Breast epithelium (tissue), 4 donors: ENCODE measurements around the gene RAB20. TPM values are rescaled to one million over a fixed set of nuclear protein-coding genes. Genes with fewer than 3 reads are reported as not detected.
A peak's percentile ranks its signal among the peaks of the same experiment; 100 is the strongest.

Experiments
- DNase-seq, 2 donors: peaks; one replicate each; pipeline ENCODE4 v3.0.0-alpha.2; 2019; ENCODE audit warnings: low spot score in 2 of 2
- H3K27ac ChIP-seq, 2 donors: fragments of 200-600 bp; sonication (generic) in 1 of 2; one replicate each; pipeline ENCODE4 v1.5.1; 2016 to 2019; ENCODE audit warnings: mild to moderate bottlenecking in 1 of 2
- H3K27me3 ChIP-seq, 2 donors: fragments of 200-600 bp; sonication (generic) in 1 of 2; one replicate each; pipeline versions ENCODE4 v1.5.1 to v1.6.0; 2017 to 2019; ENCODE audit warnings: control low read depth in 1 of 2, mild to moderate bottlenecking in 1 of 2
- H3K36me3 ChIP-seq: fragments of 200-600 bp; one replicate; pipeline ENCODE4 v1.5.1; 2019
- H3K4me1 ChIP-seq, 2 donors: fragments of 200-600 bp; sonication (generic); one replicate each; pipeline ENCODE4 v1.5.1; 2016 to 2019; ENCODE audit warnings: control low read depth in 1 of 2
- H3K4me3 ChIP-seq, 3 donors: fragments of 200-600 bp; sonication (generic); 1 replicate in 2 of 3; 2 replicates in 1 of 3; pipeline ENCODE4 v1.5.1; 2016 to 2019; ENCODE audit warnings: mild to moderate bottlenecking in 3 of 3, moderate library complexity in 2 of 3
- H3K9me3 ChIP-seq, 2 donors: fragments of 200-600 bp; sonication (generic) in 1 of 2; one replicate each; pipeline ENCODE4 v1.5.1; 2016 to 2019; ENCODE audit warnings: control low read depth in 1 of 2
- CTCF ChIP-seq, 3 donors: fragments of 450-650 bp; IDR thresholded peaks; one replicate each; pipeline ENCODE4 v1.5.1; 2016 to 2017; ENCODE audit warnings: antibody characterized with exemption in 3 of 3, mild to moderate bottlenecking in 3 of 3, moderate library complexity in 3 of 3
- POLR2A ChIP-seq: fragments of 450-650 bp; IDR thresholded peaks from one replicate; pipeline ENCODE4 v1.6.1; 2016; ENCODE audit warnings: antibody characterized with exemption, mild to moderate bottlenecking, moderate library complexity
- POLR2AphosphoS5 ChIP-seq, 3 donors: sonication (generic); formaldehyde crosslinking; IDR thresholded peaks; one replicate each; pipeline ENCODE4 v1.6.1; 2017; ENCODE audit warnings: antibody characterized with exemption in 3 of 3
- intact Hi-C: fragments of 100-400 bp; cut with DNase I; formaldehyde crosslinking; loops from one replicate; pipeline ENCODE4 v1.15.1; 2023; ENCODE audit warnings: low total_unique reads
- total RNA-seq, 3 donors: library from RNA; depleted of rRNA; stranded (reverse); fragments of >200 nt; gene quantifications; one replicate each; pipeline ENCODE4 v1.1.0, GENCODE V29; 2016

Gene RAB20
- total RNA-seq, 3 donors from 2014 or later, result 25.8 to 33.4 (median 30.0) TPM

GRCh38 chr13:110529522-110530311 lies 31.8 kb downstream of the RAB20 start:
- Histone ChIP-seq H3K4me3 (no peak overlapping the region), H3K36me3 (no peaks in the 10 kb centered on the region), H3K4me1 (peaks cover under 1 to 7% of the 10 kb centered on the region in 2 donors), H3K9me3 (no peaks in the 10 kb centered on the region), H3K27ac (peak overlapping the region; percentile 26 to 45), H3K27me3 (no peaks in the 10 kb centered on the region)
- intact Hi-C loops, result no loop called here
- DNase-seq, result no peak
- TF ChIP-seq CTCF (IDR thresholded peaks at IDR 0.05) (no peak), POLR2AphosphoS5 (IDR thresholded peaks at IDR 0.05) (no peak), POLR2A (no peak)

- H3K27ac ChIP-seq, result peak overlapping the region; percentile 26 to 45
- no peaks in the 10 kb centered on the region for H3K27me3 ChIP-seq
- no peak for DNase-seq
- intact Hi-C loops, result no loop called here
- H3K36me3 ChIP-seq, result no peaks in the 10 kb centered on the region
- H3K4me3 ChIP-seq, result no peak overlapping the region
- H3K4me1 ChIP-seq, result peaks cover 4 to 9% of the 10 kb centered on the region in 2 donors
- no peak for TF ChIP-seq CTCF (IDR thresholded peaks at IDR 0.05)
- no peak for TF ChIP-seq POLR2AphosphoS5 (IDR thresholded peaks at IDR 0.05)
- TF ChIP-seq POLR2A, result no peak
- no peaks in the 10 kb centered on the region for H3K9me3 ChIP-seq
These were observed 32.6 kb downstream of the RAB20 start for GRCh38 chr13:110528911-110529310.

GRCh38 chr13:110528371-110528770 lies 33.2 kb downstream of the RAB20 start:
- no peaks in the 10 kb centered on the region for H3K36me3 ChIP-seq
- H3K4me1 ChIP-seq, result peaks cover 4 to 12% of the 10 kb centered on the region in 2 donors
- H3K9me3 ChIP-seq, result no peaks in the 10 kb centered on the region
- intact Hi-C loops, result no loop called here
- H3K27ac ChIP-seq, result peak overlapping the region; percentile 79 to 82
- TF ChIP-seq CTCF (IDR thresholded peaks at IDR 0.05) (no peak), POLR2A (no peak), POLR2AphosphoS5 (IDR thresholded peaks at IDR 0.05) (no peak)
- DNase-seq, result no peak
- H3K4me3 ChIP-seq, result no peak overlapping the region
- no peaks in the 10 kb centered on the region for H3K27me3 ChIP-seq

- Histone ChIP-seq H3K9me3 (no peaks in the 10 kb centered on the region), H3K4me1 (peaks cover 4 to 12% of the 10 kb centered on the region in 2 donors)
- no peak for DNase-seq
These were observed 35.9 kb downstream of the RAB20 start for GRCh38 chr13:110525328-110526319.

More at GRCh38 chr13:110525328-110526319, 35.9 kb downstream of the RAB20 start:
- Histone ChIP-seq H3K36me3 (no peaks in the 10 kb centered on the region), H3K4me3 (no peak overlapping the region), H3K27ac (peak overlapping the region in 1 of 2 donors; percentile 82), H3K27me3 (no peaks in the 10 kb centered on the region)
- intact Hi-C loops, result no loop called here
- no peak for TF ChIP-seq POLR2A
- no peak for TF ChIP-seq CTCF (IDR thresholded peaks at IDR 0.05)
- no peak for TF ChIP-seq POLR2AphosphoS5 (IDR thresholded peaks at IDR 0.05)
